HG03175 (cell line): ENCODE results near the gene TSPAN12.
"Not testable (repeated sequence)": the region's sequence is repeated elsewhere in the genome, so short reads cannot be mapped to it uniquely, and the experiment has no call there.

Experiments
- ATAC-seq: cut with Tn5 transposase; IDR thresholded peaks from one replicate; pipeline ENCODE4 v1.9.1; 2021; ENCODE audit warnings: mild to moderate bottlenecking, moderate library complexity; ENCODE audit not compliant: unreplicated experiment

TSPAN12 gene

GRCh38 chr7:120807390-120807789 lies 50.6 kb downstream of the TSPAN12 start:
- no peak for ATAC-seq

GRCh38 chr7:120806669-120807068 lies 51.3 kb downstream of the TSPAN12 start:
- peak; percentile 94 for ATAC-seq

- peak; percentile 56 for ATAC-seq
Observed at GRCh38 chr7:120805636-120806388, 52.1 kb downstream of the TSPAN12 start.

GRCh38 chr7:120802751-120803150 lies 55.2 kb downstream of the TSPAN12 start:
- no peak for ATAC-seq

GRCh38 chr7:120799813-120800475 lies 58.0 kb downstream of the TSPAN12 start:
- ATAC-seq: no peak

GRCh38 chr7:120799147-120799546 lies 58.8 kb downstream of the TSPAN12 start:
- ATAC-seq: no peak

GRCh38 chr7:120797026-120797645 lies 60.8 kb downstream of the TSPAN12 start:
- no peak for ATAC-seq

GRCh38 chr7:120794106-120794729 lies 63.7 kb downstream of the TSPAN12 start:
- no peak for ATAC-seq

GRCh38 chr7:120793213-120793936 lies 64.6 kb downstream of the TSPAN12 start:
- no peak for ATAC-seq

- no peak for ATAC-seq
Observed at GRCh38 chr7:120792861-120793130, 65.1 kb downstream of the TSPAN12 start.

- peak; percentile 86 for ATAC-seq
Observed at GRCh38 chr7:120792091-120792860, 65.7 kb downstream of the TSPAN12 start.

GRCh38 chr7:120785095-120785494 lies 72.8 kb downstream of the TSPAN12 start:
- ATAC-seq: no peak

GRCh38 chr7:120783721-120784120 lies 74.2 kb downstream of the TSPAN12 start:
- no peak for ATAC-seq

- no peak for ATAC-seq
Observed at GRCh38 chr7:120783273-120783672, 74.7 kb downstream of the TSPAN12 start.

GRCh38 chr7:120781924-120782323 lies 76.0 kb downstream of the TSPAN12 start:
- not testable (repeated sequence) for ATAC-seq

- no peak for ATAC-seq
Observed at GRCh38 chr7:120780938-120781337, 77.0 kb downstream of the TSPAN12 start.

GRCh38 chr7:120780451-120780850 lies 77.5 kb downstream of the TSPAN12 start:
- ATAC-seq: not testable (repeated sequence)

- not testable (repeated sequence) for ATAC-seq
Observed at GRCh38 chr7:120779078-120779477, 78.9 kb downstream of the TSPAN12 start.

- ATAC-seq: no peak
Observed at GRCh38 chr7:120775755-120776154, 82.2 kb downstream of the TSPAN12 start.

- ATAC-seq: no peak
Observed at GRCh38 chr7:120774481-120774880, 83.5 kb downstream of the TSPAN12 start.
